PC-3 (cell line): ENCODE results near the gene NDRG4.

Experiments used
- CTCF ChIP-seq: fragments of 300-600 bp; sonication (generic); conservative IDR thresholded peaks from 2 replicates; pipeline ENCODE4 v1.5.1; 2017; ENCODE audit warnings: antibody characterized with exemption, low read depth, mild to moderate bottlenecking, low read length
- EZH2phosphoT487 ChIP-seq: fragments of 300-600 bp; sonication (generic); IDR thresholded peaks from 2 replicates; pipeline ENCODE4 v1.6.1; 2018; ENCODE audit warnings: mild to moderate bottlenecking, antibody characterized with exemption, low read length, borderline replicate concordance

GRCh38 chr16:58533751-58534470 is 34.0 kb downstream of the NDRG4 start:
- TF ChIP-seq CTCF: no peak
- no peak for TF ChIP-seq EZH2phosphoT487
